Smooth muscle cell of bladder (primary cell): ENCODE data around the gene FNDC4. TPM values are rescaled to one million over a fixed set of nuclear protein-coding genes. Genes with fewer than 3 reads are reported as not detected.

Experiments
- total RNA-seq: library from RNA; depleted of rRNA; stranded (reverse); fragments of >200 nt; gene quantifications from 2 replicates; pipeline ENCODE4 v1.2.3, GENCODE V29; 2014

Gene FNDC4, protein sequence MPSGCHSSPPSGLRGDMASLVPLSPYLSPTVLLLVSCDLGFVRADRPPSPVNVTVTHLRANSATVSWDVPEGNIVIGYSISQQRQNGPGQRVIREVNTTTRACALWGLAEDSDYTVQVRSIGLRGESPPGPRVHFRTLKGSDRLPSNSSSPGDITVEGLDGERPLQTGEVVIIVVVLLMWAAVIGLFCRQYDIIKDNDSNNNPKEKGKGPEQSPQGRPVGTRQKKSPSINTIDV
- total RNA-seq: 11.9 and 14.0 TPM in 2 replicates

DNA sequence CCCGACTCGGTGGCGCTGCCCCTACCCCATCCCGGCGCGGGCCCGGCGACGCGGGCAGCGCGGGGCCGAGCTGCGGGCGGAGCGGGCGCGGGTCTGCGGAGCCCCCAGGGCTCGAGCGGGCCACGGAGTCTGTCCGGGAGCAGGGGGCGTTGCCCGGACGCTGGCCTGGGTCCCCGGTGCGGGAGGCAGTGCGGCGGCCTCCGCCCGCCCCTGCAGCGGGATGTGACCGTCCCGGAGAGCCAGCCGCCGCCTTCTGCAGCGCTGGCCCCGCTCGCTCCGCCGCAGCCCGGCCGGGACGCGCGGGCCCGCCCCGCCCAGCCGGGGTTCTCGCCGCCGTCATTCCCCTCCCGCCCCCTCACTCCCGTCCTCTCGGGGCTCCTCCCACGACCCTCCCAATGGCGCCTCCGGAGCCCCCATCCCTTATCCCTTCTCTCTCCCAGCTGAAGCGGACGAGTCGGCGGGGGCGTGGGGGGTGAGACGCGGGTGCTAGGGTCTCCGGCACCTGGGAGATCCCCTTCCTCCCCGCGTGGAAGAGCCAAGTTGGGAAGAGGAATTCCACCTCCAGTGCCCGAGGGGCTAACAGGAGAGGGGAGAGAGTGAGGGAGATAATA, at the start of gene FNDC4:
FNDC4 (minus strand) TSS at position 257 of the 611 bp plus-strand sequence. CDS start 521 bp downstream, outside the sequence.

DNA sequence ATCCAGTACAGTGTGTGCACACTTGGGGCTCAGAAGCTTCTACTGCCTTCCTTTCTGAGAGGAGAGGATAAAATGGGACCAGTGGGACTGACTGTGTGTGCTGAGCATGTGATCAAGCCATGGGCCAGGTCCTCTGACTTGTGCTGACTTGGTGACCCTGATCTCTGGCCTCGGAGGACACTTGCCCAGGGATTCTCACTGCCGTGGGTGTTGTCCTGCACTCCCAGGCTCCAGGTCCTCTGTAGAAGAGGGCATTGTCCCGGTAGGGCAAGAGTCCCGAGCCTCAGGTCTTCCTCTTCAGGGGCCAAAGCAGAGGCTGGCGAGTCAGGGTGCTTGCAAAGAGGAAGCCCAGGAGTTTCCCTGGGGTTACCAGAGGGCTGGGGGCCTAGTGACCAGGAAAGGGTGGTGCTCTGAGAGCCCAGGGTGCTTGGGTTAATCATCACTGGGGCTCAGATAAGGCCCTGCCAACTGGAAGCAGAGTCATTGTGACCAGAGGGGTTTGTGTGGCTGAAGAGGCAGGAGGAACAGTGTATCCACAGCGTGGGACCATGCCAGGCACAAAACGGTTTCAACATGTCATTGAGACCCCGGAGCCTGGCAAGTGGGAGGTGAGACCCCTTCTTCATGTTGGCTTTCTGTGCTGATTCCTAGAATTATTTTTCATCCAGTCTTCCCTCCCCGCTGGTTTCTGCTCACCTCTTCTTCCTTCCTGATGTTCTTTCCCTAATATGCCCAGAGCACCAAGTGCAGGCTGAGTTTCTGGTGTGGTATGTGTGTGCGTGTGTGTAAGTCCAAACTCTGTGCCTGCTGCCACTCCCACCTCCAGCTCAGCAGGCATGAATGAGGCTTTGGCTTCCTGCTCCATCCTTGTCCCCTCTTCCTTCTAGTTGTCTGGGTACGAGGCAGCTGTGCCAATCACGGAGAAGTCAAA, 1.6 kb upstream of the FNDC4 start, which contains the start of gene GCKR:
GCKR (plus strand) TSS at position 483 of the 931 bp plus-strand sequence; CDS start at position 549, 66 bp downstream.

DNA sequence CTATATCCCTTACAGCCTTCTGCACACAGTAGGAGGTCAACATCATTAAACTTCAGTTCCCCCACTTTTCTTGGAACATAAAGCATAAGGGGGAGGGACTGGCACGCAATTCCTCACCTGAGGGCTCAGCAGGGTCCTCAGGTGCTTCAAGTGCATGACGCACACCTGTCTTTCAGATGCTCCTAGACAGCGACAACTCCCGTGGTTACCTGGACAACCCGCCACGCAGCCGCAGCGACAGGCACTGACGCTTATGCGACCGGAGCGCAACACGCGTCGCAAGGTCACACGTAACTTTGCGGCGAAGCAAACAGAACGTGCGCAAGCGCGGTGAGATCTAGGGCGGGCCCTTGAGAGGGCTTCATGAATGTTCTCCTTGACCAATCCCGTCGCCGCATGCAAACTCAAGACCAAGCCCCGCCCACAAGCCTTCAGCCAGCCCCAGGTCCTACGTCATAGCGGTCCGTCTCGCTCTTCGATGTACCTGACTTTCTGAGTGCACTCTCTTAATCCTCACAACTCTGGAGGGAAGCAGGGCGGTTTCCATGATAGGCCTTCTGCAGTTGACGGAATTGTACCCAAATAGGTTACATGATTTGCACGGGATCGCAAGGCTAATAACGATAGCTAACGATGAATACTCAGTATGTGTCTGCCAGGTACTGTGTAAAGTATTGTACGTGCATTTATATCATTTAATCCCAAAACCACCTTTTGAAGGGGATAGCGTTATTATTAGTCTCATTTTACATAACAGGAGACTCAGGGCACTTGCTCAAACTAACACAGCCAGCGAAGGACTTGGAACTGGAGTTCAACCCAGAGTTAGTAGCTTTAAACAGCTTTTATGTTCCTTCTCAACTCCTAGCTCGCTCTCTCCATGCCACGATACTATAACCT, 5.3 kb downstream of the FNDC4 start, which contains the start of gene IFT172:
IFT172 (minus strand) TSS at position 246 of the 900 bp plus-strand sequence; CDS start at position 156, 90 bp downstream.

DNA sequence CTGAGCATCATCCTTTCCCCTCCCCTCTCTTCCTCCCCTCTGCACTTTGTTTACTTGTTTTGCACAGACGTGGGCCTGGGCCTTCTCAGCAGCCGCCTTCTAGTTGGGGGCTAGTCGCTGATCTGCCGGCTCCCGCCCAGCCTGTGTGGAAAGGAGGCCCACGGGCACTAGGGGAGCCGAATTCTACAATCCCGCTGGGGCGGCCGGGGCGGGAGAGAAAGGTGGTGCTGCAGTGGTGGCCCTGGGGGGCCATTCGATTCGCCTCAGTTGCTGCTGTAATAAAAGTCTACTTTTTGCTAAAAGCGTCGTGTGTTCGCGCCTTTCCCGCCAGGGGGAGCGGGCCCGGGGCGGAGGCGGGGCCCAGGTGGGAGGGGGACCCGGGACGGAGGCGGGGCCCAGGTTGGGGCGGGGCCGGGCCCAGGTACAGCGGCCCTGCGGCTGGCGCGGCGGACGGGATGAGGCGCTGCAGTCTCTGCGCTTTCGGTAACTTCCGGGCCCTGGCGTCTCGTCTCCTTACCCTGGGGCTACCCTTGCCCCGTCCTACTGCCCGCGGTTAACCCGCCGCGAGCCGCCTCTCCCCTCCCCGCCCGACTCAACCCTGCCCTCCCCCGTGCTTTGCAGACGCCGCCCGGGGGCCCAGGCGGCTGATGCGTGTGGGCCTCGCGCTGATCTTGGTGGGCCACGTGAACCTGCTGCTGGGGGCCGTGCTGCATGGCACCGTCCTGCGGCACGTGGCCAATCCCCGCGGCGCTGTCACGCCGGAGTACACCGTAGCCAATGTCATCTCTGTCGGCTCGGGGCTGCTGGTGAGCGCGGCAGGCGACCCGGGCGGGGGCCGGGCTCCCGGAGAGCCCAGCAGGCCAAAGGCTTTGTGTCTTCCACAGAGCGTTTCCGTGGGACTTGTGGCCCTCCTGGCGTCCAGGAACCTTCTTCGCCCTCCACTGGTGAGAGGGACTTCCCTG, 52.8 kb downstream of the FNDC4 start, which contains the start of gene KRTCAP3:
KRTCAP3 (plus strand) TSS at position 424 of the 962 bp plus-strand sequence; CDS start at position 456, 32 bp downstream.

Other genes with a start within 250 kb of the FNDC4 start
- gene SLC30A3, start 232.2 kb downstream of the FNDC4 start, total RNA-seq: under 0.01 TPM in 1 of 2 replicates, not detected in the other
- not detected in 2 replicates for gene DNAJC5G, start 219.8 kb downstream of the FNDC4 start, total RNA-seq
- 0.14 TPM in 1 of 2 replicates, not detected in the other for gene TRIM54, start 212.8 kb downstream of the FNDC4 start, total RNA-seq
- gene UCN, start 186.8 kb downstream of the FNDC4 start, total RNA-seq: 0.14 and 0.83 TPM in 2 replicates
- gene MPV17, start 172.1 kb downstream of the FNDC4 start, total RNA-seq: 59.4 and 68.0 TPM in 2 replicates
- 18.2 and 21.4 TPM in 2 replicates for gene GTF3C2, start 138.4 kb downstream of the FNDC4 start, total RNA-seq
- gene EIF2B4, start 124.9 kb downstream of the FNDC4 start, total RNA-seq: 30.0 and 33.3 TPM in 2 replicates
- gene SNX17, start 124.6 kb downstream of the FNDC4 start, total RNA-seq: 138 and 143 TPM in 2 replicates
- gene ZNF513, start 114.5 kb downstream of the FNDC4 start, total RNA-seq: 6.5 and 7.0 TPM in 2 replicates
- 63.6 and 67.7 TPM in 2 replicates for gene PPM1G, start 85.6 kb downstream of the FNDC4 start, total RNA-seq
- gene NRBP1, start 66.6 kb downstream of the FNDC4 start, total RNA-seq: 89.6 and 102 TPM in 2 replicates
- gene KRTCAP3, start 52.8 kb downstream of the FNDC4 start, total RNA-seq: 0.18 TPM in 1 of 2 replicates, not detected in the other
- 27.2 and 33.1 TPM in 2 replicates for gene IFT172, start 5.5 kb downstream of the FNDC4 start, total RNA-seq
- gene GCKR, start 1.6 kb upstream of the FNDC4 start, total RNA-seq: 0.14 and 0.55 TPM in 2 replicates
- gene ZNF512, start 87.8 kb upstream of the FNDC4 start, total RNA-seq: 11.1 and 12.4 TPM in 2 replicates
- gene CCDC121, start 133.8 kb upstream of the FNDC4 start, total RNA-seq: 1.3 TPM in 2 replicates
- gene GPN1, start 133.8 kb upstream of the FNDC4 start, total RNA-seq: 22.6 and 26.2 TPM in 2 replicates
- gene SUPT7L, start 168.4 kb upstream of the FNDC4 start, total RNA-seq: 13.9 and 16.5 TPM in 2 replicates
- gene SLC4A1AP, start 168.7 kb upstream of the FNDC4 start, total RNA-seq: 24.0 and 25.6 TPM in 2 replicates